Skeletal muscle tissue (tissue), 4 donors: ENCODE results near the gene FNBP1L. TPM values are rescaled to one million over a fixed set of nuclear protein-coding genes. Genes with fewer than 3 reads are reported as not detected.
A peak's percentile ranks its signal among the peaks of the same experiment; 100 is the strongest.

ENCODE experiments used
- H3K27ac ChIP-seq: one replicate; pipeline ENCODE4 v1.7.0; 2013; ENCODE audit warnings: mild to moderate bottlenecking, low read depth, low read length, inconsistent platforms
- H3K27me3 ChIP-seq, 3 donors: one replicate each; pipeline ENCODE4 v1.7.0; 2013; ENCODE audit warnings: low read length in 3 of 3; ENCODE audit not compliant: control insufficient read depth in 3 of 3, insufficient read depth in 3 of 3
- H3K36me3 ChIP-seq, 3 donors: one replicate each; pipeline ENCODE4 v1.7.0; 2013; ENCODE audit warnings: low read length in 3 of 3; ENCODE audit not compliant: control insufficient read depth in 3 of 3, insufficient read depth in 3 of 3
- H3K4me1 ChIP-seq, 3 donors: one replicate each; pipeline ENCODE4 v1.7.0; 2013; ENCODE audit warnings: low read length in 3 of 3, mild to moderate bottlenecking in 3 of 3; ENCODE audit not compliant: control insufficient read depth in 3 of 3, insufficient read depth in 3 of 3
- H3K4me3 ChIP-seq, 3 donors: one replicate each; pipeline ENCODE4 v1.7.0; 2013; ENCODE audit warnings: low read length in 3 of 3
- H3K9ac ChIP-seq, 3 donors: one replicate each; pipeline ENCODE4 v1.7.0; 2013; ENCODE audit warnings: low read length in 3 of 3, mild to moderate bottlenecking in 3 of 3, moderate library complexity in 2 of 3, low read depth in 1 of 3
- H3K9me3 ChIP-seq, 3 donors: one replicate each; pipeline ENCODE4 v1.7.0; 2013; ENCODE audit warnings: low read length in 3 of 3; ENCODE audit not compliant: control insufficient read depth in 3 of 3
- total RNA-seq: library from RNA; depleted of rRNA; stranded (reverse); fragments of >200 nt; gene quantifications from one replicate; pipeline ENCODE4 v1.2.3, GENCODE V29; 2014
- donor health status: Osteomylitis.

Gene FNBP1L
- total RNA-seq, 1 donor from 2014 or later: 25.1 TPM

DNA sequence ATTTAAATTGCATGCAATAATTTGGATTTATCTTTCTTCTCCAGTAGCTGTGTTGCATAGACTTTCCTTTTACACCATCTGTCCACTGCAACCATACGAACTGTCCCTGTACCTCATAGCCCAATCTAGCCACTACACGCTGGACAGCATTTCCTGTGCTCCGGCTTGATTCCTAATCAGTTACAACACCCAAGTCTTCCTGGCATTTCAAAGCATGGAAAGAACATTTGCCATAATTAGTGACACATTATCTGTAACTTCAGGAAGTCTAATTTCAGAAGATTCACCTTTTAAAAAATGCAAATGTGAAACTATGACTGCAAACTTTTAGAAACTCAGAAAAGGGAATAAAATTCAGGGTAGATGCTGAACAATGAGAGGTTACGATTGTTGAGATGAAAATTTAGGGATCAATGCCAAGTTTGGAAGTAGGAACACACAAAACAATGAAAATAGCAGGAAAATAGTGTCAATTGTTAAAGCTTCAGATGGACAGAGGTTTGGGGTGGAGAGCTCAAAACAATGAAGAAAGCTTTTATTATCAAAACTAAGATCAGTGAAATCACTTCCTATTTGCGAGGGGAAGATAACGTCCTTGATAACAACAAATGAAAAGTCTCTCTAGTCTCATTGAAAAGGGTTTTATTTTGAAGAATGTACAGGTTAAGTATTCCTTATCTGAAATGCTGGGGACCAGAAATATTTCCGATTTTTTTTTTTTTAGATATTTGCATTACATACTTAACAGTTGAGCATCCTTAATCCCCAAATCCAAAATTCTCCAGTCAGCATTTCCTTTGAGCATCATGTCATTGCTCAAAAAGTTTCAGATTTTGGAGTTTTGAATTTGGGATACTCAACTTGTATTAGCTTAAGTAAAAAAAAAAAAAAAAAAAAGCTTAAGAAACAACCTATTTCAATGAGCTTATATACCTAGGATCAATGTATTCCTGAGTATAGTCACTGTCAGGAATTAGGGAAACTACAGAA is 107.3 kb downstream of the FNBP1L start:
- no peaks in the 10 kb centered on the region for H3K9me3 ChIP-seq
- H3K9ac ChIP-seq: no peak overlapping the region
- H3K4me1 ChIP-seq: peaks cover 15 to 28% (median 18%) of the 10 kb centered on the region in 3 donors
- H3K27ac ChIP-seq: no peak overlapping the region
- H3K36me3 ChIP-seq: peaks cover 5 to 6% (median 5%) of the 10 kb centered on the region in 3 donors
- H3K4me3 ChIP-seq: no peak overlapping the region
- no peaks in the 10 kb centered on the region for H3K27me3 ChIP-seq

DNA sequence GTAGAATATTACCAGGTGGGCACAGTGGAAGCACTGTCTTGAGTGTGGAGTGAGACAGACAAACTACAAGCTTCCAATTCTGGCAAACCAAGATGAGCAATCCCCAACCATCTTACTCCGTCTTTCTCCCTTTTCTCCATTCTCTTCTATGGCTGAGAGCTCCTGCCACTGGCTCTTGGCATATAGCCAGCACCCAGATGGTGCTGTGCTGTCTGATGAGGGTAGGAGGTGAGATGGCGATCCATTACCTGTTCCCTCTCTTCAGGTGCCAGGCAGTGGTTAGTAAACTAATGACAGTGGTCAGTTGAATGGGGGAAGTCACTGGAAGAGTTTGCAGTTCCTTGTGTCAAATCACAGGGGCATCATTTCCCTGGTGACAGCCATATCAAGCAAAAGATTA is 108.4 kb downstream of the FNBP1L start:
- no peak overlapping the region for H3K4me3 ChIP-seq
- H3K36me3 ChIP-seq: peaks cover 5 to 14% (median 6%) of the 10 kb centered on the region in 3 donors
- no peaks in the 10 kb centered on the region for H3K9me3 ChIP-seq
- H3K9ac ChIP-seq: no peak overlapping the region
- no peak overlapping the region for H3K27ac ChIP-seq
- H3K27me3 ChIP-seq: no peaks in the 10 kb centered on the region
- peaks cover 15 to 28% (median 18%) of the 10 kb centered on the region in 3 donors for H3K4me1 ChIP-seq

DNA sequence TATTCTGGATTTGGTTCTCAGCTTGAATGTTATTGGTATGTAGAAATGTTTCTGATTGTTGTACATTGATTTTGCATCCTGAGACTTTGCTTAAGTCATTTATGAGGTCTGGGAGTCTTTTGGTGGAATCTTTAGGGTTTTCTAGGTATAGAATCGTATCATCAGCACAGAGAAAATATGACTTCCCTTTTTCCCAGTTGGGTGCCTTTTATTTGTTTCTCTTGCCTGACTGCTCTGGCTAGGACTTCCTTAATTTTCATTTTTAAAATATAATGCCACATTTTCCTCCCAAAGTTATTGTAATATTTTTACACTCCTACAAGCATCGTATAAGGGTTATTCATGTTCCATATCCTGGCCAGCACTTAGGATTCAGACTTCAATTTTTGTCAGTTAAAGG is 111.1 kb downstream of the FNBP1L start:
- Histone ChIP-seq H3K9ac (no peak overlapping the region), H3K9me3 (no peaks in the 10 kb centered on the region), H3K27me3 (no peaks in the 10 kb centered on the region), H3K27ac (no peak overlapping the region), H3K4me3 (no peak overlapping the region), H3K4me1 (peaks cover 6 to 12% (median 9%) of the 10 kb centered on the region in 3 donors), H3K36me3 (peaks cover 9 to 28% (median 13%) of the 10 kb centered on the region in 3 donors)

DNA sequence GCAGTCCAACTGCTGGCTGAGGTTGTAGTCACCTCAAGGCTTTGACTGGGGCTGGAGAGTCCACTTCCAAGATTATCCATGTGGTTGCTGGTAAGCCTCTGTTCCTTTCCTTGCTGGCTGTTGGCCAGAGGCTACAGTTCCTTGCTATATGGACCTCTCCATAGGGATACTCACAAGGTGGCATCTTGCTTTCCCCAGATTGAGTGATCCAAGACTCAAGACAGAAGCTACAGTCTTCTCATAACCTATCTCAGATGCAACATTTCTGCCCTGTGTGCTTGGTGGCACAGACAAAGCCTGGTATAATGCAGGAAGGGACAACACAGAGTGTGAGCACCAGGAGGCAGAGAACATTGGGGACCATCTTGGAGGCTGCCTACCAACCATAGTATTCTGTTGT is 111.8 kb downstream of the FNBP1L start:
- H3K9me3 ChIP-seq: no peaks in the 10 kb centered on the region
- no peaks in the 10 kb centered on the region for H3K27me3 ChIP-seq
- H3K4me3 ChIP-seq: no peak overlapping the region
- peaks cover 12 to 28% (median 15%) of the 10 kb centered on the region in 3 donors for H3K36me3 ChIP-seq
- no peak overlapping the region for H3K27ac ChIP-seq
- H3K9ac ChIP-seq: no peak overlapping the region
- H3K4me1 ChIP-seq: peaks cover 5 to 6% (median 5%) of the 10 kb centered on the region in 3 donors

DNA sequence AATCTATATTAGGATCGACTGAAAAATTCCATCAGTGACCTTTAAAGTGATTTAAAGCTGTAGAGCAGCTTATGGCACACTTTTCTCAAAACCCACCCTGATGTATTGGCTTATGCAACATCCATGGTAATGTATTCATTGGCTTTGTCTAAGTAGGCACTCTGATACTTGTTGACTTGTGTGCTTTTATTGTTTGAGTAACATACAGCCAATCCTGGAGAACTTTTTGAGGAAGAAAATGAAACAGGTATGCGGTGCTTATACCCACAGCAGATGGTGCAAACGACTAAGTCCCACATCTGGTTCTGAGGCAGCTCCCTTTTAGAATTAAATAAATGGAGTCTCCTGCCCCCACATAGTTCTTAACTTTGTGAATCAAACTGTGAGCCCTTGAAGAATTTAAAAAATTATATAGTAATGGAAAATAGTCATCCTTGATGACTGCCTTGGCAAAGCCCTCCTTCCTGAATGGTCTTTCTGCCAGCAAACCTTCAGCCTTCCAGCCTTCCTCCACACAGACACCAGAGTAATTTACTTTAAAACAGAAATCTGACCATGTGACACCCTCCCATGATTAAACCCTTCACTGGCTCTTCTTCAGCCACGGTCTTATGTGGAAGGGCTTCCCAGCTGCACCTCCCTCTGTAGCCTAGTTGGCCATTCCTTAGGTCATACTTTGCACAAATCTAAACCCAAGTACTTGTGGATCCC is 117.7 kb downstream of the FNBP1L start:
- H3K36me3 ChIP-seq: peaks cover 31 to 49% (median 41%) of the 10 kb centered on the region in 3 donors
- H3K27ac ChIP-seq: peak overlapping the region; percentile 67
- H3K9me3 ChIP-seq: no peaks in the 10 kb centered on the region
- no peak overlapping the region for H3K4me3 ChIP-seq
- H3K4me1 ChIP-seq: peaks cover 0 to 30% (median 11%) of the 10 kb centered on the region in 3 donors
- no peak overlapping the region for H3K9ac ChIP-seq
- H3K27me3 ChIP-seq: no peaks in the 10 kb centered on the region

DNA sequence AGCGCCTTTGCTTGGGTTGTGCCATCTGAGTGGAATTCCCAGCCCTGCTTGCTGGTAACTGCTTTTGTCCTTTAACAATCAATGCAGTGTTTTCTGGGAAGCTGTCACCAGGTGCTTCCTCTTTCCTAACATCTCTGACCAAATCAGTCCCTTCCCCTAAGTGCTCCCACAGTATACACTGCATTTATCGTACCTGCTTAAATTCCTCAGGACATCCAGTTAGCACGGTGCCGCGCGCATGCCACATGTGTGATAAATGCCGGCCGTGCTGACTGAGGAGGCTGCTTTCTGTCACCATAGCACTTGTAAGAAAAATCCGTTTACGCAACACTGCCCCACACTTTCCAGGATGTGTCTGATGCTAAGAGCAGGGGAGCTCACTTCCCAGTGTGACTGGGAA is 118.3 kb downstream of the FNBP1L start:
- Histone ChIP-seq H3K9ac (no peak overlapping the region), H3K36me3 (peaks cover 33 to 45% (median 42%) of the 10 kb centered on the region in 3 donors)

DNA sequence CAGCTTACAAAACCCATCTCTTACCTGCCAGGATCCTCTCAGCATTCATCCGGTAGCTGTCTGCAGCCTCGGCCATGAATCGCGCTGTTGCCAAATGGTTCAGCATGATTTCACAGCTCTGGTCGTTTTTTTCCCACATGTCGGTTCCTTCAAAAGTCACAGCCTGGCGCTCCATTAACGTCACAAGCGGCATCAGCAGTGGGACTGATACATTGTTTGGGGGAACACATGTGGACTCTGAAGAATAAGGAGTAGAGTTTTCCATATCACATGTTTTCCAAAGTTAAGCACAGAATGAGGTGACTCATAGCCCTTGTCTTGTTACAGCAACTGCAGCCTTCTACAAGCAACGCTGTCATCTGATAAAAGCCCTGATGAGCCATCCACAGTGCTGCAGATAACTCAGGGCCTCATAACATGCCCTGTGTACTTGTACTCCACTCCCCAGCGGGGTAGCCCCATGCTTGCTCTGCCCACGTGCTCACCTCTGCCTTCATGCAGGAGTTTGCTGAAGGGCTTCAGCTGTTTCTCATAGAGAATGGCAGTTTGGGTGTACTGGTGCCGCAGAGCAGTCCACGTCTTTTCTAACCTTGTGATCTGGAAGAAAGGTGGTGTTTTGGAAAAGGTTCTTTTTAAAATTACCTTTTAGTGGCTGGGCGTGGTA is 119.5 kb downstream of the FNBP1L start:
- H3K9ac ChIP-seq: peak overlapping the region in 1 of 3 donors; percentile 58

More for the DNA sequence above, 118.3 kb downstream of the FNBP1L start:
- peak overlapping the region; percentile 67 for H3K27ac ChIP-seq
- no peaks in the 10 kb centered on the region for H3K27me3 ChIP-seq
- H3K9me3 ChIP-seq: no peaks in the 10 kb centered on the region
- H3K4me3 ChIP-seq: no peak overlapping the region
- peaks cover 0 to 34% (median 11%) of the 10 kb centered on the region in 3 donors for H3K4me1 ChIP-seq

DNA sequence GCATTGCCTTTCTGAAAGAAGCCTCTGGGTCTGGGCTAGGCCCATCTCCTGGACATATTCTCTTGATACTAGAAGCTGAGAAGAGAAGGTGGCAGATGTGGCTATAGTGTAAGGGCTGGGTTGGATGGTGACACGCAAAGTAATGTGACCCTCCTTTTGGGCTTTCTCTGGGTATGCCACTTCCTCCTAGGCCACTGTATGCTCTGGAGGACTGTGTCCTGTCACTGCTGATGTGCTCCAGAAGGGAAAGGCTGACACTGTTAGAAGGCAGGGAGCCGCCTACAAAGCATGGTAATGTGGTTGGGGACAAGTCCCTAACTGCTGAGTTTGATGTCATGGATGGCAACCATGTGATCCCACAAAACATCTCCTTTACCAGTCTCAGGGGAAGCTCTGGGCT is 121.6 kb downstream of the FNBP1L start:
- Histone ChIP-seq H3K27ac (no peak overlapping the region), H3K27me3 (no peaks in the 10 kb centered on the region), H3K9me3 (no peaks in the 10 kb centered on the region), H3K9ac (no peak overlapping the region), H3K36me3 (peaks cover 36 to 49% (median 41%) of the 10 kb centered on the region in 3 donors), H3K4me3 (no peak overlapping the region), H3K4me1 (peaks cover 7 to 56% (median 34%) of the 10 kb centered on the region in 3 donors)

More for the DNA sequence above, 119.5 kb downstream of the FNBP1L start:
- Histone ChIP-seq H3K4me1 (peaks cover 0 to 43% (median 20%) of the 10 kb centered on the region in 3 donors), H3K27ac (peak overlapping the region; percentile 67), H3K36me3 (peaks cover 34 to 41% (median 36%) of the 10 kb centered on the region in 3 donors), H3K4me3 (peak overlapping the region in 1 of 3 donors; percentile 45), H3K9me3 (no peaks in the 10 kb centered on the region), H3K27me3 (no peaks in the 10 kb centered on the region)

DNA sequence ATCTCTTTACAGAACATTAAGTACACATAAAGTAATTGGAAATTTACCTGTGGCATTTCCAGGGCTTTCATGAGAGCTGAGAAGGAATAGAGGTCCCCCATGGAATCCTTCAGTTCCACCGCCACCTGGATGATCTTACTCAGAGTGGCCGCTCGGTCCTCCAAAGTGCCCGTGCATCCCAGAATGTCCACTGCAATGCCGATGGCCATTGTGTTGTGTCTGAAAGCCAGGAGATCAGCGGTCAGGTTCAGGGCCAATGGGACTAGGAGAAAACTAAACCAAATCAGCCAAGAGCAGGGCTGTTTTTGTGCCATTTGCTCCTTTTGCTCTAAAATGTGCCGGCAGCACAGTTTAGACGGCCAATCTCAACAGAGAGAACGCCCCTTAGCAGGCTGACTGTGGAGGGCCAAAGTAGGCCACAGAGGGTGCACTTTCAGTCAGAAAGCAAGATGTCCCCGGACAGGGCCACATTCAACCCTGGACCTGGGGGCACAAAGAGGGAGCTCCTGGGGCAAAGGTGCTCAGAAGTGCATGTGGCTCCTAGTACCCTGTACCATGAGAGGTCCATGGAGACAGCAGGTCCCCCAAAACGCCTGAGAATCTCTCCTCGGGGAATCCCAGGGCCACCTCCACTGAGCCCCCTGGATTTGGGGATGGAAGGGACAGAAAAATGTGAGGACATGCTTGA is 123.8 kb downstream of the FNBP1L start:
- Histone ChIP-seq H3K9ac (peak overlapping the region in 1 of 3 donors; percentile 33), H3K4me1 (peaks cover 22 to 71% (median 51%) of the 10 kb centered on the region in 3 donors), H3K27ac (no peak overlapping the region), H3K36me3 (peaks cover 30 to 45% (median 38%) of the 10 kb centered on the region in 3 donors), H3K9me3 (no peaks in the 10 kb centered on the region), H3K4me3 (no peak overlapping the region), H3K27me3 (no peaks in the 10 kb centered on the region)
